Hepatocyte (in vitro differentiated cells): Measurements from ENCODE around the gene PLEKHG5. TPM values are rescaled to one million over a fixed set of nuclear protein-coding genes. Genes with fewer than 3 reads are reported as not detected.

Source experiments
- DNase-seq: peaks from one replicate; pipeline ENCODE4 v3.0.0-alpha.2; 2016; ENCODE audit warnings: low spot score
- H2AFZ ChIP-seq: fragments of 200-600 bp; sonication (generic); 2 replicates; pipeline ENCODE4 v1.6.0; 2016; ENCODE audit warnings: antibody characterized with exemption, mild to moderate bottlenecking
- H3K27ac ChIP-seq: fragments of 200-600 bp; sonication (generic); 2 replicates; pipeline ENCODE4 v1.5.1; 2016; ENCODE audit warnings: mild to moderate bottlenecking
- H3K27me3 ChIP-seq: fragments of 200-600 bp; sonication (generic); 2 replicates; pipeline ENCODE4 v1.6.1; 2016
- H3K36me3 ChIP-seq: fragments of 200-600 bp; sonication (generic); replicated peaks from 2 replicates; pipeline ENCODE4 v1.5.1; 2016; ENCODE audit warnings: low read depth; ENCODE audit not compliant: insufficient read depth
- H3K4me1 ChIP-seq: fragments of 200-600 bp; sonication (generic); 2 replicates; pipeline ENCODE4 v1.5.1; 2016; ENCODE audit warnings: mild to moderate bottlenecking, moderate library complexity; ENCODE audit not compliant: insufficient read depth
- H3K4me2 ChIP-seq: fragments of 200-600 bp; sonication (generic); 2 replicates; pipeline ENCODE4 v1.6.0; 2016
- H3K4me3 ChIP-seq: fragments of 200-600 bp; sonication (generic); 2 replicates; pipeline ENCODE4 v1.5.1; 2016; ENCODE audit warnings: mild to moderate bottlenecking
- H3K79me2 ChIP-seq: fragments of 200-600 bp; sonication (generic); 2 replicates; pipeline ENCODE4 v1.6.0; 2017; ENCODE audit warnings: mild to moderate bottlenecking
- H3K9me2 ChIP-seq: fragments of 200-600 bp; sonication (generic); replicated peaks from 2 replicates; pipeline ENCODE4 v1.6.0; 2017; ENCODE audit warnings: mild to moderate bottlenecking; ENCODE audit not compliant: insufficient read depth
- H3K9me3 ChIP-seq: fragments of 200-600 bp; sonication (generic); 2 replicates; pipeline ENCODE4 v1.5.1; 2016; ENCODE audit warnings: low read depth, mild to moderate bottlenecking
- H4K20me1 ChIP-seq: fragments of 200-600 bp; sonication (generic); 2 replicates; pipeline ENCODE4 v1.6.0; 2016; ENCODE audit warnings: mild to moderate bottlenecking; ENCODE audit not compliant: insufficient read depth, poor library complexity, severe bottlenecking
- CTCF ChIP-seq: fragments of 200-600 bp; sonication (generic); IDR thresholded peaks from 2 replicates; pipeline ENCODE4 v1.5.1; 2016; ENCODE audit warnings: antibody characterized with exemption, mild to moderate bottlenecking; ENCODE audit not compliant: poor library complexity
- EZH2 ChIP-seq: fragments of 200-600 bp; sonication (generic); IDR thresholded peaks from 2 replicates; pipeline ENCODE4 v1.6.1; 2016; ENCODE audit warnings: antibody characterized with exemption, mild to moderate bottlenecking, borderline replicate concordance
- EZH2phosphoT487 ChIP-seq: fragments of 200-600 bp; sonication (generic); IDR thresholded peaks from one replicate; pipeline ENCODE4 v1.6.1; 2018; ENCODE audit warnings: antibody characterized with exemption, mild to moderate bottlenecking, low read depth, moderate library complexity; ENCODE audit not compliant: unreplicated experiment, severe bottlenecking
- WGBS: methylation state at CpG from one replicate; pipeline ENCODE4 v1.1.6; 2016; ENCODE audit warnings: low lambda C conversion rate; ENCODE audit errors: missing lambda C conversion rate; 5-methylcytosine and 5-hydroxymethylcytosine counted together
- polyA plus RNA-seq: library from polyadenylated mRNA; unstranded; fragments of >200 nt; fragmentation: Nextera tagmentation; extraction: Ambion mirVana; gene quantifications from 2 replicates; pipeline ENCODE4 v1.2.1, GENCODE V29; 2016
- total RNA-seq: library from RNA; depleted of rRNA; stranded (reverse); fragments of >200 nt; gene quantifications from 2 replicates; pipeline ENCODE4 v1.2.3, GENCODE V29; 2014

The PLEKHG5 gene
- total and polyA plus RNA-seq, 2 experiments from 2014 or later = 11.5 to 13.3 TPM

GRCh38 chr1:6476483-6476882 is 15.0 kb downstream of the PLEKHG5 start:
- H3K4me3 ChIP-seq = no peak overlapping the region
- H2AFZ ChIP-seq = no peak overlapping the region
- DNase-seq = peak; percentile 79
- H3K27me3 ChIP-seq = no peaks in the 10 kb centered on the region
- H3K9me3 ChIP-seq = no peaks in the 10 kb centered on the region
- no peak for TF ChIP-seq CTCF
- TF ChIP-seq EZH2phosphoT487 = no peak
- TF ChIP-seq EZH2 = no peak
- H3K4me2 ChIP-seq = peak overlapping the region; percentile 39
- H4K20me1 ChIP-seq = no peaks in the 10 kb centered on the region
- H3K36me3 ChIP-seq = no peaks in the 10 kb centered on the region
- 75% methylated on average over 5 of the region's 5 CpGs for WGBS
- H3K4me1 ChIP-seq = peaks cover 19% of the 10 kb centered on the region
- peak overlapping the region; percentile 96 for H3K27ac ChIP-seq
- H3K9me2 ChIP-seq = no peaks in the 10 kb centered on the region
- H3K79me2 ChIP-seq = no peaks in the 10 kb centered on the region

- DNase-seq = peak; percentile 74
- TF ChIP-seq CTCF (peak; percentile 89), EZH2phosphoT487 (no peak), EZH2 (no peak)
- Histone ChIP-seq H3K79me2 (no peaks in the 10 kb centered on the region), H3K4me3 (no peak overlapping the region), H3K4me1 (peaks cover 19% of the 10 kb centered on the region), H3K27ac (peak overlapping the region; percentile 57), H2AFZ (no peak overlapping the region), H3K9me3 (no peaks in the 10 kb centered on the region), H3K9me2 (no peaks in the 10 kb centered on the region), H3K4me2 (peak overlapping the region; percentile 39), H4K20me1 (no peaks in the 10 kb centered on the region), H3K27me3 (no peaks in the 10 kb centered on the region), H3K36me3 (no peaks in the 10 kb centered on the region)
- 53% methylated on average over 31 of the region's 33 CpGs for WGBS
Measured at GRCh38 chr1:6475381-6476133, 15.9 kb downstream of the PLEKHG5 start.

GRCh38 chr1:6474815-6475282 is 16.6 kb downstream of the PLEKHG5 start:
- no peak overlapping the region for H3K4me3 ChIP-seq
- H3K4me2 ChIP-seq = no peak overlapping the region
- no peak overlapping the region for H3K27ac ChIP-seq
- TF ChIP-seq CTCF (no peak), EZH2phosphoT487 (no peak), EZH2 (no peak)
- H3K36me3 ChIP-seq = no peaks in the 10 kb centered on the region
- no peaks in the 10 kb centered on the region for H3K27me3 ChIP-seq
- H3K79me2 ChIP-seq = no peaks in the 10 kb centered on the region
- 90% methylated on average over 10 of the region's 13 CpGs for WGBS
- H2AFZ ChIP-seq = no peak overlapping the region
- H3K4me1 ChIP-seq = peaks cover 19% of the 10 kb centered on the region
- no peak for DNase-seq
- no peaks in the 10 kb centered on the region for H3K9me3 ChIP-seq
- no peaks in the 10 kb centered on the region for H3K9me2 ChIP-seq
- no peaks in the 10 kb centered on the region for H4K20me1 ChIP-seq
